ENCODE results near the gene PEG3. TPM values are rescaled to one million over a fixed set of nuclear protein-coding genes. Genes with fewer than 3 reads are reported as not detected.

Gene PEG3
- total and polyA plus RNA-seq, 2 of the 13 experiments (the other 11 are each of a cell fraction or from before 2014, with no cell fraction given) = 217 to 394 TPM

- TF ChIP-seq ZSCAN22 (CRISPR knock-in tag; IDR thresholded peaks at IDR 0.05) = no peak
- TF ChIP-seq RNF2 (conservative IDR thresholded peaks at IDR 0.05; ENCODE audit: low read depth) = no peak
- no peak for TF ChIP-seq ZBTB21 (CRISPR knock-in tag; IDR thresholded peaks at IDR 0.05)
- TF ChIP-seq ARID2 (CRISPR knock-in tag; IDR thresholded peaks at IDR 0.05; ENCODE audit: borderline replicate concordance) = no peak
- TF ChIP-seq ZNF841 (CRISPR knock-in tag; IDR thresholded peaks at IDR 0.05; ENCODE audit: borderline replicate concordance) = no peak
- TF ChIP-seq ZNF317 (CRISPR knock-in tag; IDR thresholded peaks at IDR 0.05) = no peak
- no peak for TF ChIP-seq ATAD3A (CRISPR knock-in tag; IDR thresholded peaks at IDR 0.05)
- no peak for TF ChIP-seq ZBTB8A (CRISPR knock-in tag; IDR thresholded peaks at IDR 0.05; ENCODE audit: borderline replicate concordance, low read depth)
- TF ChIP-seq ZNF12 (CRISPR knock-in tag; IDR thresholded peaks at IDR 0.05) = no peak
- TF ChIP-seq, protein P1, sequence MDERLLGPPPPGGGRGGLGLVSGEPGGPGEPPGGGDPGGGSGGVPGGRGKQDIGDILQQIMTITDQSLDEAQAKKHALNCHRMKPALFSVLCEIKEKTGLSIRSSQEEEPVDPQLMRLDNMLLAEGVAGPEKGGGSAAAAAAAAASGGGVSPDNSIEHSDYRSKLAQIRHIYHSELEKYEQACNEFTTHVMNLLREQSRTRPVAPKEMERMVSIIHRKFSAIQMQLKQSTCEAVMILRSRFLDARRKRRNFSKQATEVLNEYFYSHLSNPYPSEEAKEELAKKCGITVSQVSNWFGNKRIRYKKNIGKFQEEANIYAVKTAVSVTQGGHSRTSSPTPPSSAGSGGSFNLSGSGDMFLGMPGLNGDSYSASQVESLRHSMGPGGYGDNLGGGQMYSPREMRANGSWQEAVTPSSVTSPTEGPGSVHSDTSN (CRISPR knock-in tag; IDR thresholded peaks at IDR 0.05) = no peak
- no peak for TF ChIP-seq ZNF143 (CRISPR knock-in tag; IDR thresholded peaks at IDR 0.05)
- no peak for TF ChIP-seq ARNT2 (CRISPR knock-in tag; IDR thresholded peaks at IDR 0.05; ENCODE audit: low read depth)
- no peak for TF ChIP-seq POLR2A (IDR thresholded peaks at IDR 0.05; ENCODE audit: insufficient read depth in 1 of 2, low read depth in 2 of 2, low read length in 2 of 2)
- no peak for TF ChIP-seq ZNF251 (CRISPR knock-in tag; IDR thresholded peaks at IDR 0.05)
- TF ChIP-seq RNF219 (CRISPR knock-in tag; IDR thresholded peaks at IDR 0.05) = no peak
- TF ChIP-seq FIP1L1 (IDR thresholded peaks at IDR 0.05; ENCODE audit: borderline replicate concordance, insufficient read depth, low read depth, low read length) = no peak
- TF ChIP-seq ZFP36 (IDR thresholded peaks at IDR 0.05; ENCODE audit: borderline replicate concordance, low read depth, low read length, partially characterized antibody) = no peak
- TF ChIP-seq MTF1 (CRISPR knock-in tag; IDR thresholded peaks at IDR 0.05) = no peak
- TF ChIP-seq JUNB (CRISPR knock-in tag; IDR thresholded peaks at IDR 0.05; ENCODE audit: borderline replicate concordance) = no peak
- TF ChIP-seq SALL2 (CRISPR knock-in tag; IDR thresholded peaks at IDR 0.05) = 0 out of 2 replicates have a peak, but pooled peaks have one; percentile 14
- TF ChIP-seq ZNF264 (CRISPR knock-in tag; IDR thresholded peaks at IDR 0.05) = 0 out of 2 replicates have a peak, but pooled peaks have one; percentile 26
- no peak for TF ChIP-seq ETV5 (CRISPR knock-in tag; IDR thresholded peaks at IDR 0.05; ENCODE audit: borderline replicate concordance)
- TF ChIP-seq NR2C2 (CRISPR knock-in tag; IDR thresholded peaks at IDR 0.05; ENCODE audit: borderline replicate concordance) = no peak
- TF ChIP-seq HNF1B (CRISPR knock-in tag; IDR thresholded peaks at IDR 0.05) = no peak
- no peak for TF ChIP-seq SSRP1 (CRISPR knock-in tag; IDR thresholded peaks at IDR 0.05)
- no peak for TF ChIP-seq NFIC (IDR thresholded peaks at IDR 0.05; ENCODE audit: low read length)
- no peak for TF ChIP-seq ZNF776 (CRISPR knock-in tag; IDR thresholded peaks at IDR 0.05)
- no peak for TF ChIP-seq MAFG (CRISPR knock-in tag; IDR thresholded peaks at IDR 0.05)
Observed at GRCh38 chr19:56839652-56840450, 675 bp downstream of the PEG3 start (continued).

Measured in HepG2 (cell line).